Breast epithelium (tissue), 3 donors: Measurements from ENCODE around the gene CCT4.

Experiments
- CTCF ChIP-seq, 3 donors: fragments of 450-650 bp; IDR thresholded peaks; one replicate each; pipeline ENCODE4 v1.5.1; 2016 to 2017; ENCODE audit warnings: antibody characterized with exemption in 3 of 3, mild to moderate bottlenecking in 3 of 3, moderate library complexity in 3 of 3
- POLR2A ChIP-seq: fragments of 450-650 bp; IDR thresholded peaks from one replicate; pipeline ENCODE4 v1.6.1; 2016; ENCODE audit warnings: antibody characterized with exemption, mild to moderate bottlenecking, moderate library complexity
- POLR2AphosphoS5 ChIP-seq, 3 donors: sonication (generic); formaldehyde crosslinking; IDR thresholded peaks; one replicate each; pipeline ENCODE4 v1.6.1; 2017; ENCODE audit warnings: antibody characterized with exemption in 3 of 3

- no peak for TF ChIP-seq CTCF (IDR thresholded peaks at IDR 0.05)
- TF ChIP-seq POLR2A, result no peak
- TF ChIP-seq POLR2AphosphoS5 (IDR thresholded peaks at IDR 0.05), result no peak
Measured at GRCh38 chr2:61937098-61937497, 48.6 kb upstream of the CCT4 start.
